Measurements from ENCODE around the gene SLC7A7.
"Not testable (repeated sequence)": the region's sequence is repeated elsewhere in the genome, so short reads cannot be mapped to it uniquely, and the experiment has no call there.

- TF ChIP-seq CTCF (conservative IDR thresholded peaks at IDR 0.05); ZFX (IDR thresholded peaks at IDR 0.05): not testable (repeated sequence)
Observed at GRCh38 chr14:22860377-22860776, 45.1 kb upstream of the SLC7A7 start.
